Measurements from ENCODE around the gene KRT33B. TPM values are rescaled to one million over a fixed set of nuclear protein-coding genes. Genes with fewer than 3 reads are reported as not detected.

Gene KRT33B
- total and polyA plus RNA-seq, 10 of the 15 experiments (the other 5 are each of a cell fraction or from before 2014, with no cell fraction given) = not detected

DNA sequence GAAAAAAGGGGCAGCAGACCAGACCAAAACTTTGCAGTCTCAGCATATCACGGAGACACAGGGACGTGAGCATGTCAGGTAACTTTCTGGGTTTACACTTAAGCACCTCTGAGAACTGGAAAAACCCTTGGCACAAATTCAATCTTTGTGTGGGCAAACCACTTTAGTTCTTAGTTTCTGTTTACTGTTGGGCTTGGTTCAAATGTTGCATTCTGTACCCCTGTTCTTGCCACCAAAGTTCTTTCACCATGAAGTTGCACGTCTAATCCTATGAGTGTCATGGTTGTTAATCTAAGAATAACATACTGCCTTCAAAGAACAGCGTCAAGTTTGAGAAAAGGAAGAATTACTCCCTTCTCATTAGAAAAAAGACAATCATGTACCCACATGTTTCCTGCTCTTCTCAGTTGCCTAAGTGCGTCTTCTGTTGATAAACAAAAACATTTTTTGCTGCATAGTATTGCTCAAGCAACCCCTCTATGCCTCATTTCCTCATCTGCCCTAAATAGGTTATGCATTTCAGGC, 30.6 kb downstream of the KRT33B start (continued):
- TF ChIP-seq, protein P1, sequence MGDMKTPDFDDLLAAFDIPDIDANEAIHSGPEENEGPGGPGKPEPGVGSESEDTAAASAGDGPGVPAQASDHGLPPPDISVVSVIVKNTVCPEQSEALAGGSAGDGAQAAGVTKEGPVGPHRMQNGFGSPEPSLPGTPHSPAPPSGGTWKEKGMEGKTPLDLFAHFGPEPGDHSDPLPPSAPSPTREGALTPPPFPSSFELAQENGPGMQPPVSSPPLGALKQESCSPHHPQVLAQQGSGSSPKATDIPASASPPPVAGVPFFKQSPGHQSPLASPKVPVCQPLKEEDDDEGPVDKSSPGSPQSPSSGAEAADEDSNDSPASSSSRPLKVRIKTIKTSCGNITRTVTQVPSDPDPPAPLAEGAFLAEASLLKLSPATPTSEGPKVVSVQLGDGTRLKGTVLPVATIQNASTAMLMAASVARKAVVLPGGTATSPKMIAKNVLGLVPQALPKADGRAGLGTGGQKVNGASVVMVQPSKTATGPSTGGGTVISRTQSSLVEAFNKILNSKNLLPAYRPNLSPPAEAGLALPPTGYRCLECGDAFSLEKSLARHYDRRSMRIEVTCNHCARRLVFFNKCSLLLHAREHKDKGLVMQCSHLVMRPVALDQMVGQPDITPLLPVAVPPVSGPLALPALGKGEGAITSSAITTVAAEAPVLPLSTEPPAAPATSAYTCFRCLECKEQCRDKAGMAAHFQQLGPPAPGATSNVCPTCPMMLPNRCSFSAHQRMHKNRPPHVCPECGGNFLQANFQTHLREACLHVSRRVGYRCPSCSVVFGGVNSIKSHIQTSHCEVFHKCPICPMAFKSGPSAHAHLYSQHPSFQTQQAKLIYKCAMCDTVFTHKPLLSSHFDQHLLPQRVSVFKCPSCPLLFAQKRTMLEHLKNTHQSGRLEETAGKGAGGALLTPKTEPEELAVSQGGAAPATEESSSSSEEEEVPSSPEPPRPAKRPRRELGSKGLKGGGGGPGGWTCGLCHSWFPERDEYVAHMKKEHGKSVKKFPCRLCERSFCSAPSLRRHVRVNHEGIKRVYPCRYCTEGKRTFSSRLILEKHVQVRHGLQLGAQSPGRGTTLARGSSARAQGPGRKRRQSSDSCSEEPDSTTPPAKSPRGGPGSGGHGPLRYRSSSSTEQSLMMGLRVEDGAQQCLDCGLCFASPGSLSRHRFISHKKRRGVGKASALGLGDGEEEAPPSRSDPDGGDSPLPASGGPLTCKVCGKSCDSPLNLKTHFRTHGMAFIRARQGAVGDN (IDR thresholded peaks at IDR 0.05) = no peak
- TF ChIP-seq DPF2 (IDR thresholded peaks at IDR 0.05) (no peak), NBN (IDR thresholded peaks at IDR 0.05) (0 out of 2 replicates have a peak, but pooled peaks have one; percentile 36), SMAD5 (IDR thresholded peaks at IDR 0.05; ENCODE audit: low read depth) (no peak), POLR2A (IDR thresholded peaks at IDR 0.05; ENCODE audit: low read depth, low read length) (no peak), ZNF217 (IDR thresholded peaks at IDR 0.05) (no peak), SMC3 (IDR thresholded peaks at IDR 0.05; ENCODE audit: borderline replicate concordance, low read length) (no peak), SMAD1 (IDR thresholded peaks at IDR 0.05; ENCODE audit: low read depth, partially characterized antibody) (no peak), CHD2 (IDR thresholded peaks at IDR 0.05; ENCODE audit: borderline replicate concordance, low read depth, low read length) (no peak)
- TF ChIP-seq, protein P2, sequence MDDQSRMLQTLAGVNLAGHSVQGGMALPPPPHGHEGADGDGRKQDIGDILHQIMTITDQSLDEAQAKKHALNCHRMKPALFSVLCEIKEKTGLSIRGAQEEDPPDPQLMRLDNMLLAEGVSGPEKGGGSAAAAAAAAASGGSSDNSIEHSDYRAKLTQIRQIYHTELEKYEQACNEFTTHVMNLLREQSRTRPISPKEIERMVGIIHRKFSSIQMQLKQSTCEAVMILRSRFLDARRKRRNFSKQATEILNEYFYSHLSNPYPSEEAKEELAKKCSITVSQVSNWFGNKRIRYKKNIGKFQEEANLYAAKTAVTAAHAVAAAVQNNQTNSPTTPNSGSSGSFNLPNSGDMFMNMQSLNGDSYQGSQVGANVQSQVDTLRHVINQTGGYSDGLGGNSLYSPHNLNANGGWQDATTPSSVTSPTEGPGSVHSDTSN (IDR thresholded peaks at IDR 0.05; ENCODE audit: insufficient replicate concordance, low read depth, low read length) = no peak
- TF ChIP-seq, protein P3, sequence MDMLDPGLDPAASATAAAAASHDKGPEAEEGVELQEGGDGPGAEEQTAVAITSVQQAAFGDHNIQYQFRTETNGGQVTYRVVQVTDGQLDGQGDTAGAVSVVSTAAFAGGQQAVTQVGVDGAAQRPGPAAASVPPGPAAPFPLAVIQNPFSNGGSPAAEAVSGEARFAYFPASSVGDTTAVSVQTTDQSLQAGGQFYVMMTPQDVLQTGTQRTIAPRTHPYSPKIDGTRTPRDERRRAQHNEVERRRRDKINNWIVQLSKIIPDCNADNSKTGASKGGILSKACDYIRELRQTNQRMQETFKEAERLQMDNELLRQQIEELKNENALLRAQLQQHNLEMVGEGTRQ (IDR thresholded peaks at IDR 0.05; ENCODE audit: borderline replicate concordance, low read depth, low read length) = no peak
- TF ChIP-seq, protein P4, sequence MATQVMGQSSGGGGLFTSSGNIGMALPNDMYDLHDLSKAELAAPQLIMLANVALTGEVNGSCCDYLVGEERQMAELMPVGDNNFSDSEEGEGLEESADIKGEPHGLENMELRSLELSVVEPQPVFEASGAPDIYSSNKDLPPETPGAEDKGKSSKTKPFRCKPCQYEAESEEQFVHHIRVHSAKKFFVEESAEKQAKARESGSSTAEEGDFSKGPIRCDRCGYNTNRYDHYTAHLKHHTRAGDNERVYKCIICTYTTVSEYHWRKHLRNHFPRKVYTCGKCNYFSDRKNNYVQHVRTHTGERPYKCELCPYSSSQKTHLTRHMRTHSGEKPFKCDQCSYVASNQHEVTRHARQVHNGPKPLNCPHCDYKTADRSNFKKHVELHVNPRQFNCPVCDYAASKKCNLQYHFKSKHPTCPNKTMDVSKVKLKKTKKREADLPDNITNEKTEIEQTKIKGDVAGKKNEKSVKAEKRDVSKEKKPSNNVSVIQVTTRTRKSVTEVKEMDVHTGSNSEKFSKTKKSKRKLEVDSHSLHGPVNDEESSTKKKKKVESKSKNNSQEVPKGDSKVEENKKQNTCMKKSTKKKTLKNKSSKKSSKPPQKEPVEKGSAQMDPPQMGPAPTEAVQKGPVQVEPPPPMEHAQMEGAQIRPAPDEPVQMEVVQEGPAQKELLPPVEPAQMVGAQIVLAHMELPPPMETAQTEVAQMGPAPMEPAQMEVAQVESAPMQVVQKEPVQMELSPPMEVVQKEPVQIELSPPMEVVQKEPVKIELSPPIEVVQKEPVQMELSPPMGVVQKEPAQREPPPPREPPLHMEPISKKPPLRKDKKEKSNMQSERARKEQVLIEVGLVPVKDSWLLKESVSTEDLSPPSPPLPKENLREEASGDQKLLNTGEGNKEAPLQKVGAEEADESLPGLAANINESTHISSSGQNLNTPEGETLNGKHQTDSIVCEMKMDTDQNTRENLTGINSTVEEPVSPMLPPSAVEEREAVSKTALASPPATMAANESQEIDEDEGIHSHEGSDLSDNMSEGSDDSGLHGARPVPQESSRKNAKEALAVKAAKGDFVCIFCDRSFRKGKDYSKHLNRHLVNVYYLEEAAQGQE (IDR thresholded peaks at IDR 0.05; ENCODE audit: low read depth, low read length) = no peak

All from GM12878 (cell line).